ENCODE measurements around the gene FLNB.
"Not testable (repeated sequence)": the region's sequence is repeated elsewhere in the genome, so short reads cannot be mapped to it uniquely, and the experiment has no call there.

The FLNB gene

GRCh38 chr3:58049143-58049785 is 41.0 kb downstream of the FLNB start:
- TF ChIP-seq CTCF (IDR thresholded peaks at IDR 0.05; ENCODE audit: control extremely low read depth, extremely low read depth, low read depth, missing control alignments), result no peak
- POLR2A ChIA-PET, result interaction anchor here (0.6 kb wide), 1 partner anchor 12 kb away, joined by 7 read pairs; no protein-coding TSS in a partner anchor
- CTCF ChIA-PET, result interaction anchor here (1.2 to 1.9 kb wide), 3 partner anchors 10 to 41 kb away, joined by 3 to 6 read pairs (median 4); partner anchors contain the start of gene FLNB
- DNase-seq (ENCODE audit: extremely low spot score), result no peak

GRCh38 chr3:58051196-58051595 is 43.0 kb downstream of the FLNB start:
- no peak for DNase-seq (ENCODE audit: extremely low spot score)
- POLR2A ChIA-PET, result no interaction called here
- TF ChIP-seq CTCF (IDR thresholded peaks at IDR 0.05; ENCODE audit: control extremely low read depth, extremely low read depth, low read depth, missing control alignments), result no peak
- CTCF ChIA-PET, result no interaction called here

- CTCF ChIA-PET, result interaction anchor here (1.0 to 1.2 kb wide), 3 partner anchors 22 to 44 kb away, joined by 3 to 4 read pairs (median 3); no protein-coding TSS in a partner anchor
- POLR2A ChIA-PET; DNase-seq (ENCODE audit: extremely low spot score): not testable (repeated sequence)
Measured at GRCh38 chr3:58051658-58052261, 43.5 kb downstream of the FLNB start.

- POLR2A ChIA-PET, result no interaction called here
- TF ChIP-seq CTCF (IDR thresholded peaks at IDR 0.05; ENCODE audit: control extremely low read depth, extremely low read depth, low read depth, missing control alignments), result no peak
- CTCF ChIA-PET, result interaction anchor here (0.8 to 1.2 kb wide), 8 partner anchors 14 to 254 kb away, joined by 3 to 5 read pairs (median 3); partner anchors contain the start of genes HTD2 and RPP14
- no peak for DNase-seq (ENCODE audit: extremely low spot score)
Measured at GRCh38 chr3:58052373-58053273, 44.4 kb downstream of the FLNB start.

- POLR2A ChIA-PET, result no interaction called here
- TF ChIP-seq CTCF (IDR thresholded peaks at IDR 0.05; ENCODE audit: control extremely low read depth, extremely low read depth, low read depth, missing control alignments), result no peak
- DNase-seq (ENCODE audit: extremely low spot score), result no peak
- CTCF ChIA-PET, result interaction anchor here (1.1 to 1.5 kb wide), 2 partner anchors 9 to 15 kb away, joined by 4 read pairs; no protein-coding TSS in a partner anchor
Measured at GRCh38 chr3:58054652-58055051, 46.4 kb downstream of the FLNB start.

GRCh38 chr3:58055314-58055713 is 47.1 kb downstream of the FLNB start:
- DNase-seq (ENCODE audit: extremely low spot score), result no peak
- POLR2A ChIA-PET, result no interaction called here
- no peak for TF ChIP-seq CTCF (IDR thresholded peaks at IDR 0.05; ENCODE audit: control extremely low read depth, extremely low read depth, low read depth, missing control alignments)
- CTCF ChIA-PET, result no interaction called here

- DNase-seq (ENCODE audit: extremely low spot score); POLR2A ChIA-PET; CTCF ChIA-PET: not testable (repeated sequence)
Measured at GRCh38 chr3:58055891-58056290, 47.7 kb downstream of the FLNB start.
